ENCODE results near the gene H1-8.

The H1-8 gene

GRCh38 chr3:129554356-129555152 is 11.6 kb downstream of the H1-8 start:
- H3K4me3 ChIP-seq (ENCODE audit: low read depth, low read length), result no peak overlapping the region
- no peaks in the 10 kb centered on the region for H3K27me3 ChIP-seq
- peak; percentile 21 for DNase-seq
- peaks cover 13% of the 10 kb centered on the region for H3K36me3 ChIP-seq
- TF ChIP-seq CTCF (IDR thresholded peaks at IDR 0.05; ENCODE audit: low read depth, low read length), result no peak
- H3K9me3 ChIP-seq, result no peaks in the 10 kb centered on the region
- peaks cover 50% of the 10 kb centered on the region for H3K4me1 ChIP-seq

GRCh38 chr3:129555153-129555550 is 12.2 kb downstream of the H1-8 start:
- Histone ChIP-seq H3K4me3 (ENCODE audit: low read depth, low read length) (no peak overlapping the region), H3K27me3 (no peaks in the 10 kb centered on the region), H3K4me1 (peaks cover 56% of the 10 kb centered on the region), H3K36me3 (peaks cover 15% of the 10 kb centered on the region), H3K9me3 (no peaks in the 10 kb centered on the region)
- peak; percentile 27 for DNase-seq
- no peak for TF ChIP-seq CTCF (IDR thresholded peaks at IDR 0.05; ENCODE audit: low read depth, low read length)

GRCh38 chr3:129555616-129556357 is 12.8 kb downstream of the H1-8 start:
- Histone ChIP-seq H3K4me3 (ENCODE audit: low read depth, low read length) (no peak overlapping the region), H3K4me1 (peaks cover 62% of the 10 kb centered on the region), H3K27me3 (no peaks in the 10 kb centered on the region), H3K36me3 (peaks cover 15% of the 10 kb centered on the region), H3K9me3 (no peaks in the 10 kb centered on the region)
- no peak for TF ChIP-seq CTCF (IDR thresholded peaks at IDR 0.05; ENCODE audit: low read depth, low read length)
- DNase-seq, result peak; percentile 9

- Histone ChIP-seq H3K36me3 (peaks cover 15% of the 10 kb centered on the region), H3K4me1 (peaks cover 66% of the 10 kb centered on the region), H3K9me3 (no peaks in the 10 kb centered on the region), H3K4me3 (ENCODE audit: low read depth, low read length) (no peak overlapping the region), H3K27me3 (no peaks in the 10 kb centered on the region)
- TF ChIP-seq CTCF (IDR thresholded peaks at IDR 0.05; ENCODE audit: low read depth, low read length), result no peak
- DNase-seq, result no peak
These were observed 13.4 kb downstream of the H1-8 start for GRCh38 chr3:129556358-129556695.

- Histone ChIP-seq H3K4me1 (peaks cover 68% of the 10 kb centered on the region), H3K4me3 (ENCODE audit: low read depth, low read length) (no peak overlapping the region), H3K27me3 (no peaks in the 10 kb centered on the region), H3K36me3 (peaks cover 15% of the 10 kb centered on the region), H3K9me3 (no peaks in the 10 kb centered on the region)
- DNase-seq, result no peak
- no peak for TF ChIP-seq CTCF (IDR thresholded peaks at IDR 0.05; ENCODE audit: low read depth, low read length)
These were observed 14.0 kb downstream of the H1-8 start for GRCh38 chr3:129556890-129557547.
